Measurements from ENCODE around the gene UBE2R2.

- TF ChIP-seq CTCF (IDR thresholded peaks at IDR 0.05 in 4 of 5, conservative IDR thresholded peaks at IDR 0.05 in 1 of 5) (no peak), POLR2A (IDR thresholded peaks at IDR 0.05) (no peak)
Measured at GRCh38 chr9:33914887-33915628, 98.1 kb downstream of the UBE2R2 start.
